Lower lobe of right lung (tissue), 2 donors: ENCODE results near the gene OR5H15. TPM values are rescaled to one million over a fixed set of nuclear protein-coding genes. Genes with fewer than 3 reads are reported as not detected.
"Not testable (repeated sequence)": the region's sequence is repeated elsewhere in the genome, so short reads cannot be mapped to it uniquely, and the experiment has no call there.

Experiments
- ATAC-seq, 2 donors: fragments of 200-7000 bp; cut with Tn5 transposase; one replicate each; pipeline ENCODE4 v1.9.1; 2020 to 2022; ENCODE audit warnings: mild to moderate bottlenecking in 2 of 2, moderate library complexity in 2 of 2
- DNase-seq: peaks from one replicate; pipeline ENCODE4 v3.0.0-alpha.2; 2020
- H3K27ac ChIP-seq: fragments of 200-600 bp; one replicate; pipeline ENCODE4 v1.8.0; 2022
- H3K27me3 ChIP-seq: fragments of 200-600 bp; one replicate; pipeline ENCODE4 v1.8.0; 2022; ENCODE audit warnings: low read depth
- H3K36me3 ChIP-seq: fragments of 200-600 bp; one replicate; pipeline ENCODE4 v1.8.0; 2022; ENCODE audit warnings: mild to moderate bottlenecking
- H3K4me1 ChIP-seq: fragments of 200-600 bp; one replicate; pipeline ENCODE4 v1.8.0; 2022
- H3K4me3 ChIP-seq: fragments of 200-600 bp; one replicate; pipeline ENCODE4 v1.8.0; 2022; ENCODE audit warnings: mild to moderate bottlenecking
- H3K9me3 ChIP-seq: fragments of 200-600 bp; one replicate; pipeline ENCODE4 v1.8.0; 2022
- CTCF ChIP-seq: fragments of 200-600 bp; IDR thresholded peaks from one replicate; pipeline ENCODE4 v1.8.0; 2022; ENCODE audit warnings: antibody characterized with exemption, mild to moderate bottlenecking
- intact Hi-C: fragments of 100-400 bp; cut with DNase I; formaldehyde crosslinking; loops from one replicate; pipeline ENCODE4 v1.11.0; 2022
- long read RNA-seq: library from polyadenylated mRNA; unstranded; transcript quantifications from one replicate; pipeline ENCODE4 v2.0.0, GENCODE V29; 2021
- total RNA-seq: library from RNA; stranded (reverse); fragmentation: NEBNext Ultra II Directional; extraction: Animal tissue kit (Norgen Biotek cat#: 25700); gene quantifications from one replicate; pipeline ENCODE4 v1.2.1, GENCODE V29; 2021
- donor health status: DM: no; HTN: yes; CAD: no; lungs with severe emphysema.

The OR5H15 gene
- total RNA-seq, result not detected
- long read RNA-seq, result 0 reads

- H3K9me3 ChIP-seq, result no peaks in the 10 kb centered on the region
- H3K27ac ChIP-seq, result no peak within 1 kb of the TSS
- H3K36me3 ChIP-seq, result no peaks in the 10 kb centered on the region
- DNase-seq (no peak), ATAC-seq (no peak)
- H3K4me3 ChIP-seq, result no peak within 1 kb of the TSS
- no peak for TF ChIP-seq CTCF
- intact Hi-C loops, result no loop called here
- H3K27me3 ChIP-seq, result no peaks in the 10 kb centered on the region
- no peaks in the 10 kb centered on the region for H3K4me1 ChIP-seq
Measured at GRCh38 chr3:98166396-98166795, at the start of gene OR5H15. Gene OR5H15 (plus strand): TSS chr3:98166696. CDS start chr3:98168700, 2,004 bp downstream.

- TF ChIP-seq CTCF, result no peak
- no peaks in the 10 kb centered on the region for H3K36me3 ChIP-seq
- DNase-seq, result no peak
Measured at GRCh38 chr3:98130421-98130820, 36.1 kb upstream of the OR5H15 start, which contains the start of gene OR5H1. Gene OR5H1 (plus strand): TSS chr3:98130721. CDS start chr3:98132698, 1,977 bp downstream.

GRCh38 chr3:98136631-98137030 is 29.9 kb upstream of the OR5H15 start:
- Histone ChIP-seq H3K9me3 (no peaks in the 10 kb centered on the region), H3K4me3 (no peak overlapping the region)
- ATAC-seq, result no peak

More at GRCh38 chr3:98130421-98130820, 36.1 kb upstream of the OR5H15 start, which contains the start of gene OR5H1:
- H3K27me3 ChIP-seq, result no peaks in the 10 kb centered on the region
- no peaks in the 10 kb centered on the region for H3K4me1 ChIP-seq
- intact Hi-C loops, result no loop called here
- H3K27ac ChIP-seq, result no peak within 1 kb of the TSS
- H3K4me3 ChIP-seq, result no peak within 1 kb of the TSS
- ATAC-seq, result no peak
- no peaks in the 10 kb centered on the region for H3K9me3 ChIP-seq

GRCh38 chr3:98137826-98138557 is 28.5 kb upstream of the OR5H15 start:
- H3K9me3 ChIP-seq, DNase-seq, H3K4me3 ChIP-seq, H3K27ac ChIP-seq, H3K27me3 ChIP-seq, H3K4me1 ChIP-seq, ATAC-seq, H3K36me3 ChIP-seq, intact Hi-C loops: not testable (repeated sequence)

More at GRCh38 chr3:98136631-98137030, 29.9 kb upstream of the OR5H15 start:
- no peaks in the 10 kb centered on the region for H3K36me3 ChIP-seq
- DNase-seq, result no peak
- TF ChIP-seq CTCF, result no peak
- intact Hi-C loops, result no loop called here
- H3K27me3 ChIP-seq, result no peaks in the 10 kb centered on the region
- no peak overlapping the region for H3K27ac ChIP-seq
- no peaks in the 10 kb centered on the region for H3K4me1 ChIP-seq

- Histone ChIP-seq H3K27me3 (no peaks in the 10 kb centered on the region), H3K27ac (no peak overlapping the region), H3K36me3 (no peaks in the 10 kb centered on the region), H3K9me3 (no peaks in the 10 kb centered on the region), H3K4me1 (no peaks in the 10 kb centered on the region), H3K4me3 (no peak overlapping the region)
- TF ChIP-seq CTCF, result no peak
- DNase-seq (no peak), ATAC-seq (no peak)
- intact Hi-C loops, result no loop called here
Measured at GRCh38 chr3:98140531-98140930, 26.0 kb upstream of the OR5H15 start.

- TF ChIP-seq CTCF, result no peak
- Histone ChIP-seq H3K36me3 (no peaks in the 10 kb centered on the region), H3K9me3 (no peaks in the 10 kb centered on the region), H3K4me3 (no peak within 1 kb of the TSS), H3K27me3 (no peaks in the 10 kb centered on the region), H3K27ac (no peak within 1 kb of the TSS), H3K4me1 (no peaks in the 10 kb centered on the region)
- no peak for ATAC-seq
- DNase-seq, result no peak
- intact Hi-C loops, result no loop called here
Measured at GRCh38 chr3:98147179-98147578, 19.3 kb upstream of the OR5H15 start, which contains the start of gene OR5H14. Gene OR5H14 (plus strand): TSS chr3:98147479. CDS start chr3:98149386, 1,907 bp downstream.
